B cell (primary cell): ENCODE data around the gene PNLIP. TPM values are rescaled to one million over a fixed set of nuclear protein-coding genes. Genes with fewer than 3 reads are reported as not detected.

Source experiments
- ATAC-seq: fragments of 200-7000 bp; cut with Tn5 transposase; one replicate; pipeline ENCODE4 v1.10.0; 2021; ENCODE audit warnings: low read depth, mild to moderate bottlenecking, moderate number of reproducible peaks, moderate library complexity
- CTCF ChIA-PET: fragments of 350-600 bp; sonication (Branson Sonifier 250); formaldehyde crosslinking; loops from one replicate; lab custom pipeline; 2021; ENCODE audit warnings: antibody characterized with exemption, inconsistent platforms; lab: Charles Lee
- POLR2A ChIA-PET: fragments of 350-600 bp; sonication (Branson Sonifier 250); formaldehyde crosslinking; loops from one replicate; lab custom pipeline; 2021; ENCODE audit warnings: antibody characterized with exemption; lab: Charles Lee
- DNase-seq: peaks from one replicate; pipeline ENCODE4 v3.0.0; 2013
- H2AFZ ChIP-seq: 2 replicates; pipeline ENCODE4 v1.6.1; 2012; ENCODE audit warnings: mild to moderate bottlenecking, low read depth, low read length; ENCODE audit not compliant: insufficient read depth, poor library complexity, severe bottlenecking
- H3K27ac ChIP-seq, 2 donors: 1 replicate in 1 of 2; 2 replicates in 1 of 2; pipeline ENCODE4 v1.5.1; 2012 to 2013; ENCODE audit warnings: low read length in 2 of 2, mild to moderate bottlenecking in 2 of 2, moderate library complexity in 1 of 2
- H3K27me3 ChIP-seq, 4 experiments: fragments of 200-600 bp in 1 of 4; sonication (generic) in 1 of 4; replicated peaks in 1 of 4; 1 replicate in 2 of 4; 2 replicates in 2 of 4; pipeline versions ENCODE4 v1.6.1 to v1.7.0; 2013 to 2016; ENCODE audit warnings: low read length in 3 of 4, mild to moderate bottlenecking in 2 of 4, mixed read lengths in 1 of 4, moderate library complexity in 1 of 4; ENCODE audit not compliant: insufficient read depth in 4 of 4, control insufficient read depth in 3 of 4; ENCODE audit errors: control extremely low read depth in 1 of 4
- H3K36me3 ChIP-seq, 2 experiments: replicated peaks in 1 of 2; 1 replicate in 1 of 2; 2 replicates in 1 of 2; pipeline versions ENCODE4 v1.6.1 to v1.7.1; 2013; ENCODE audit warnings: low read length in 1 of 2; ENCODE audit not compliant: insufficient read depth in 2 of 2, control insufficient read depth in 1 of 2; ENCODE audit errors: control extremely low read depth in 1 of 2, extremely low read depth in 1 of 2
- H3K4me1 ChIP-seq, 2 donors: fragments of 200-600 bp in 1 of 2; sonication (generic) in 1 of 2; 1 replicate in 1 of 2; 2 replicates in 1 of 2; pipeline versions ENCODE4 v1.5.1 to v1.6.1; 2013 to 2017; ENCODE audit warnings: low read length in 2 of 2; ENCODE audit not compliant: control insufficient read depth in 2 of 2, insufficient read depth in 2 of 2
- H3K4me2 ChIP-seq: replicated peaks from 2 replicates; pipeline ENCODE3; 2012; ENCODE audit warnings: mild to moderate bottlenecking, low read depth, low read length; ENCODE audit not compliant: poor library complexity, severe bottlenecking
- H3K4me3 ChIP-seq, 5 experiments: fragments of 200-600 bp in 1 of 5; sonication (generic) in 1 of 5; 1 replicate in 3 of 5; 2 replicates in 2 of 5; pipeline versions ENCODE4 v1.5.1 to v1.7.0; 2011 to 2016; ENCODE audit warnings: low read length in 4 of 5, mild to moderate bottlenecking in 4 of 5, low read depth in 2 of 5, control low read depth in 1 of 5, moderate library complexity in 1 of 5; ENCODE audit not compliant: insufficient read depth in 1 of 5; ENCODE audit errors: control extremely low read depth in 1 of 5, extremely low read depth in 1 of 5
- H3K79me2 ChIP-seq: fragments of 200-600 bp; sonication (generic); one replicate; pipeline ENCODE4 v1.6.0; 2016; ENCODE audit warnings: low read length; ENCODE audit not compliant: control insufficient read depth, insufficient read depth
- H3K9ac ChIP-seq: fragments of 200-600 bp; sonication (generic); 2 replicates; pipeline ENCODE4 v1.6.1; 2017; ENCODE audit warnings: mild to moderate bottlenecking, low read length, moderate library complexity
- H3K9me3 ChIP-seq, 3 donors: one replicate each; pipeline versions ENCODE4 v1.6.1 to v1.7.1; 2013; ENCODE audit warnings: low read length in 2 of 3; ENCODE audit not compliant: control insufficient read depth in 2 of 3, insufficient read depth in 1 of 3; ENCODE audit errors: control extremely low read depth in 1 of 3
- H4K20me1 ChIP-seq: 2 replicates; pipeline ENCODE4 v1.6.0; 2012; ENCODE audit warnings: mild to moderate bottlenecking, low read length; ENCODE audit not compliant: insufficient read depth, control insufficient read depth, poor library complexity, severe bottlenecking
- H3K27ac Mint-ChIP-seq: one replicate; pipeline ENCODE4 v1.8.0; 2021; ENCODE audit warnings: mixed read lengths
- H3K27me3 Mint-ChIP-seq: one replicate; pipeline ENCODE4 v1.8.0; 2021; ENCODE audit warnings: mixed read lengths
- H3K4me1 Mint-ChIP-seq: one replicate; pipeline ENCODE4 v1.8.0; 2021; ENCODE audit warnings: mixed read lengths
- H3K4me3 Mint-ChIP-seq: one replicate; pipeline ENCODE4 v1.8.0; 2021; ENCODE audit warnings: mixed read lengths
- H3K9me3 Mint-ChIP-seq: one replicate; pipeline ENCODE4 v1.8.0; 2022; ENCODE audit warnings: mixed read lengths; ENCODE audit not compliant: insufficient read depth
- CTCF ChIP-seq: fragments of 200-600 bp; IDR thresholded peaks from one replicate; pipeline ENCODE4 v1.8.0; 2022; ENCODE audit warnings: antibody characterized with exemption, mild to moderate bottlenecking
- EZH2 ChIP-seq: IDR thresholded peaks from 2 replicates; pipeline ENCODE4 v1.6.1; 2012; ENCODE audit warnings: borderline replicate concordance, low read depth, mild to moderate bottlenecking, moderate library complexity, low read length; ENCODE audit not compliant: insufficient read depth, poor library complexity, severe bottlenecking
- WGBS: methylation state at CpG from one replicate; pipeline ENCODE4 v1.1.5; 2013; ENCODE audit warnings: missing lambda C conversion rate; ENCODE audit not compliant: insufficient coverage; 5-methylcytosine and 5-hydroxymethylcytosine counted together
- intact Hi-C: fragments of 100-400 bp; cut with micrococcal nuclease; formaldehyde crosslinking; loops from one replicate; pipeline ENCODE4 v1.10.0; 2022
- polyA plus RNA-seq: library from polyadenylated mRNA; depleted of rRNA; stranded (reverse); fragments of >200 nt; gene quantifications from 2 replicates; pipeline ENCODE4 v1.2.3, GENCODE V29; 2012
- total RNA-seq, 2 donors: library from RNA; stranded (reverse); fragments of 120-200 nt in 1 of 2; gene quantifications; 1 replicate in 1 of 2; 2 replicates in 1 of 2; pipeline versions ENCODE4 v1.2.3 to v1.2.4, GENCODE V29; 2013 to 2022

The PNLIP gene
- total and polyA plus RNA-seq, 2 donors (not counting 1 experiment from before 2014, with no cell fraction given): not detected

GRCh38 chr10:116594525-116595035 is 48.8 kb downstream of the PNLIP start:
- CTCF ChIA-PET: interaction anchor here (1.4 kb wide), 1 partner anchor 72 kb away, joined by 3 read pairs; no protein-coding TSS in a partner anchor
- no peaks in the 10 kb centered on the region for H3K36me3 ChIP-seq
- no peak for ATAC-seq

DNA sequence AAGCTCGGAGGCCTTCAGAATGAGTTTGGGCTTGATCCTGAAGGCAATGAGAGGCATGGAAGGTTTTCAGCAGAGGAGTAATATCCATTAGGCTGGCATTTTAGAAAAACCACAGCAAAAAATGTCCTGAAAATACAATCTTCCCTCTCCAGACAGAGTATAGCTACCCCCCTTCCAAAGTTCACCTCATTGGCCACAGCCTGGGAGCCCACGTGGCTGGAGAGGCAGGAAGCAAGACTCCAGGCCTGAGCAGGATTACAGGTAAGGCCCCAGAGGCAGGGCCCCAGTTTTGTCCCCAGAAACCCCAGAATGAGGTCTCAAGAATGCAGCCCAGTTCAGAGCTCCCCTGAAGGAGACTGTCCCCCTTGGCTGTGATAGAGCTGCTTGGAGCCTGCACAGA is 50.3 kb downstream of the PNLIP start:
- H3K27me3 ChIP-seq: no peaks in the 10 kb centered on the region
- intact Hi-C loops: no loop called here
- no peak for ATAC-seq
- no peaks in the 10 kb centered on the region for H3K4me1 ChIP-seq
- no peak for TF ChIP-seq CTCF
- TF ChIP-seq EZH2: no peak
- H3K4me2 ChIP-seq: no peak overlapping the region
- no peak overlapping the region for H3K9ac ChIP-seq
- no peak for DNase-seq
- ChIA-PET POLR2A (no interaction called here), CTCF (interaction anchor here (1.4 kb wide), 1 partner anchor 73 kb away, joined by 3 read pairs; no protein-coding TSS in a partner anchor)
- no peak overlapping the region for H2AFZ ChIP-seq
- no peaks in the 10 kb centered on the region for H3K36me3 ChIP-seq
- H3K4me3 Mint-ChIP-seq: no peak overlapping the region
- H3K4me3 ChIP-seq: no peak overlapping the region
- H3K27ac Mint-ChIP-seq: no peak overlapping the region
- no peaks in the 10 kb centered on the region for H3K4me1 Mint-ChIP-seq
- H3K9me3 Mint-ChIP-seq: no peaks in the 10 kb centered on the region
- H4K20me1 ChIP-seq: no peaks in the 10 kb centered on the region
- 56% methylated on average over 1 of the region's 2 CpGs for WGBS
- no peak overlapping the region for H3K27ac ChIP-seq
- no peaks in the 10 kb centered on the region for H3K27me3 Mint-ChIP-seq
- no peaks in the 10 kb centered on the region for H3K79me2 ChIP-seq
- H3K9me3 ChIP-seq: peaks cover 0 to 3% (median 0%) of the 10 kb centered on the region in 3 donors

More at GRCh38 chr10:116594525-116595035, 48.8 kb downstream of the PNLIP start:
- Histone ChIP-seq H2AFZ (no peak overlapping the region), H3K27ac (no peak overlapping the region), H3K27me3 (no peaks in the 10 kb centered on the region), H3K4me3 (no peak overlapping the region), H3K9me3 (peaks cover 0 to 3% (median 0%) of the 10 kb centered on the region in 3 donors), H3K79me2 (no peaks in the 10 kb centered on the region), H4K20me1 (no peaks in the 10 kb centered on the region), H3K9ac (no peak overlapping the region), H3K4me1 (no peaks in the 10 kb centered on the region), H3K4me2 (no peak overlapping the region)
- H3K9me3 Mint-ChIP-seq: no peaks in the 10 kb centered on the region
- intact Hi-C loops: no loop called here
- DNase-seq: no peak
- POLR2A ChIA-PET: no interaction called here
- no peaks in the 10 kb centered on the region for H3K27me3 Mint-ChIP-seq
- H3K4me1 Mint-ChIP-seq: no peaks in the 10 kb centered on the region
- H3K4me3 Mint-ChIP-seq: no peak overlapping the region
- WGBS: 87% methylated on average over 3 of the region's 7 CpGs
- no peak for TF ChIP-seq CTCF
- no peak for TF ChIP-seq EZH2
- no peak overlapping the region for H3K27ac Mint-ChIP-seq
